Peyer's patch (tissue), 4 donors: ENCODE results near the gene MERTK.

Experiments used
- POLR2A ChIP-seq, 2 donors: fragments of 450-650 bp; IDR thresholded peaks; one replicate each; pipeline ENCODE4 v1.5.1; 2017; ENCODE audit warnings: antibody characterized with exemption in 2 of 2, mild to moderate bottlenecking in 2 of 2, moderate library complexity in 2 of 2
- TF ChIP-seq, protein P1 (sequence below), 6 experiments: fragments of 450-650 bp in 4 of 6; fragments of 200-600 bp in 2 of 6; sonication (generic) in 1 of 6; IDR thresholded peaks; one replicate each; pipeline ENCODE4 v1.5.1; 2017 to 2019; ENCODE audit warnings: antibody characterized with exemption in 6 of 6, mild to moderate bottlenecking in 3 of 6, moderate library complexity in 1 of 6

DNA sequence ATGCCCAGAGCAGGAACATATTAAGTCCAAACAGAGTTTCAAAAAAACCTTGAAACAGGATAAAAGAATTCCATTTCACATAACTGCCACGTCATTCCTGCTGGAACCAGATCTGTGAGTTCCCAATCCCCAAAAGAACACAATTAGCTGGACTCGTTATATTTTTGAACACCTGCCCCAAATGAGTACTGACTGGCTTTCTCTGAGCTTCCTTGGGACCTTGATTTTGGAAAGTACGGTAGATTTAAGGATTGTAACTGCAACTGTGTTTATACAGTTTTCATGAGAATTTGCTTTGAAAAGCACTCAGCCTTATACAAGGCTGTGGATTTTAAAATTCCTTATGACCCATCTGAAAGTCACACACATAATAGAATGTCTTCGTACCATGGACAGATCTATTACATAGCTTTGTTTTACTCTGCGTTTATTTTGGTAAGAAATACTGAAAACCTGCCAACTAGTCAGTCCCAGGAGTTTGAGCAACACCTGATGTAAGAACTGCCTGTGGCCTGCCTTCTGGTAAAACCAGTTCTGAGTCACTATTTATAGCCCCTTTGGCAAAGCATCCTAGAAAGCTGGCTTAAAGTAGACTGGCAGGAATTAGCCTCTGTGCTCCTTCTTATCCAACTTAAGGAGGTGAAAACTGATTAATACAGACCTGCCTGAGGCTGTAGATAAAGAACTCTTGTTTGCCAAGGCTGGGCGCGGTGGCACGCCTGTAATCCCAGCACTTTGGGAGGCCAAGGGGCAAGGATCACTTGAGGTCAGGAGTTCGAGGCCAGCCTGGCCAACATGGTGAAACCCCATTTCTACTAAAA is 48.1 kb downstream of the MERTK start:
- TF ChIP-seq, protein P1, sequence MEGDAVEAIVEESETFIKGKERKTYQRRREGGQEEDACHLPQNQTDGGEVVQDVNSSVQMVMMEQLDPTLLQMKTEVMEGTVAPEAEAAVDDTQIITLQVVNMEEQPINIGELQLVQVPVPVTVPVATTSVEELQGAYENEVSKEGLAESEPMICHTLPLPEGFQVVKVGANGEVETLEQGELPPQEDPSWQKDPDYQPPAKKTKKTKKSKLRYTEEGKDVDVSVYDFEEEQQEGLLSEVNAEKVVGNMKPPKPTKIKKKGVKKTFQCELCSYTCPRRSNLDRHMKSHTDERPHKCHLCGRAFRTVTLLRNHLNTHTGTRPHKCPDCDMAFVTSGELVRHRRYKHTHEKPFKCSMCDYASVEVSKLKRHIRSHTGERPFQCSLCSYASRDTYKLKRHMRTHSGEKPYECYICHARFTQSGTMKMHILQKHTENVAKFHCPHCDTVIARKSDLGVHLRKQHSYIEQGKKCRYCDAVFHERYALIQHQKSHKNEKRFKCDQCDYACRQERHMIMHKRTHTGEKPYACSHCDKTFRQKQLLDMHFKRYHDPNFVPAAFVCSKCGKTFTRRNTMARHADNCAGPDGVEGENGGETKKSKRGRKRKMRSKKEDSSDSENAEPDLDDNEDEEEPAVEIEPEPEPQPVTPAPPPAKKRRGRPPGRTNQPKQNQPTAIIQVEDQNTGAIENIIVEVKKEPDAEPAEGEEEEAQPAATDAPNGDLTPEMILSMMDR (IDR thresholded peaks at IDR 0.05): no peak
- TF ChIP-seq POLR2A (IDR thresholded peaks at IDR 0.05): no peak
